Sigmoid colon (tissue), 4 donors: ENCODE data around the gene HHAT.

Experiments used
- EP300 ChIP-seq, 4 donors: sonication (generic); formaldehyde crosslinking; IDR thresholded peaks; one replicate each; pipeline ENCODE4 v1.6.1; 2017; ENCODE audit warnings: antibody characterized with exemption in 4 of 4
- POLR2A ChIP-seq, 2 donors: fragments of 450-650 bp; IDR thresholded peaks; one replicate each; pipeline ENCODE4 v1.6.1; 2016; ENCODE audit warnings: antibody characterized with exemption in 2 of 2, mild to moderate bottlenecking in 2 of 2, moderate library complexity in 2 of 2
- POLR2AphosphoS5 ChIP-seq, 4 donors: sonication (generic); formaldehyde crosslinking; IDR thresholded peaks; one replicate each; pipeline ENCODE4 v1.6.1; 2017; ENCODE audit warnings: antibody characterized with exemption in 4 of 4
- TF ChIP-seq, protein P1 (sequence below), 4 experiments: fragments of 450-650 bp in 3 of 4; fragments of 200-600 bp in 1 of 4; IDR thresholded peaks; one replicate each; pipeline ENCODE4 v1.5.1; 2016 to 2019; ENCODE audit warnings: antibody characterized with exemption in 4 of 4, mild to moderate bottlenecking in 3 of 4, moderate library complexity in 2 of 4

DNA sequence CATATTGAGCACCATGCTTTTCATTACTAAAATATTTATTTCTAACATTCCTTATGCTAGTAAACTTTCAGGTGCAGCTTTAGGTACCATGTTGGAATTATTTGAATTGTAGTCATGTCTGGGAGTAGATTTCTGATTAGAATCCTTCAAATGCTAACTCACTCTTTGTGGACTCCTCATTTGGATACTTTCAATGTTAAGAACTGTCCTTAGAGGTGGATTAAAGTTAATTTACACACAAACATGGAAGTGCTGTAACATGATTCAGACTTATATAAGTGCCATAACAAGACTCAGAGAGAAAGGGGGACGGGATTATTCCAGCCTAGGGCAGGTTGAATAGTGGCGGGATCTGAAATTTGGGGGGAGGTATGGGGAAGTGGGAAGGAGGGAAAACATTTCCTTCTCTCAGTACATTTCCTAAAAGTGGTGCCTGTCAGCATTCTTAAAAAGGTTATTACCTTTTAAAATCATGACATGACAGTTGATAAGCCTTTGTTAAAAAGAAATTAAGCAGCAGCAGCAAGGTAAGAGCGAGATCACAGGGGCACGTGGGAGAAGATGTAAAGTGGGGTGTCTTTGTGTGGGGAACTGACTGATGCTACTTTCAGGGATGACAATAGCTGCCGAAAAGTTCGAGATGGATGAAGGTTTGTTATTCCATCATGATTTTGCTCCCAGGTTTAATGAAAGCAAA is 44.4 kb downstream of the HHAT start:
- TF ChIP-seq POLR2AphosphoS5 (IDR thresholded peaks at IDR 0.05): no peak
- TF ChIP-seq, protein P1, sequence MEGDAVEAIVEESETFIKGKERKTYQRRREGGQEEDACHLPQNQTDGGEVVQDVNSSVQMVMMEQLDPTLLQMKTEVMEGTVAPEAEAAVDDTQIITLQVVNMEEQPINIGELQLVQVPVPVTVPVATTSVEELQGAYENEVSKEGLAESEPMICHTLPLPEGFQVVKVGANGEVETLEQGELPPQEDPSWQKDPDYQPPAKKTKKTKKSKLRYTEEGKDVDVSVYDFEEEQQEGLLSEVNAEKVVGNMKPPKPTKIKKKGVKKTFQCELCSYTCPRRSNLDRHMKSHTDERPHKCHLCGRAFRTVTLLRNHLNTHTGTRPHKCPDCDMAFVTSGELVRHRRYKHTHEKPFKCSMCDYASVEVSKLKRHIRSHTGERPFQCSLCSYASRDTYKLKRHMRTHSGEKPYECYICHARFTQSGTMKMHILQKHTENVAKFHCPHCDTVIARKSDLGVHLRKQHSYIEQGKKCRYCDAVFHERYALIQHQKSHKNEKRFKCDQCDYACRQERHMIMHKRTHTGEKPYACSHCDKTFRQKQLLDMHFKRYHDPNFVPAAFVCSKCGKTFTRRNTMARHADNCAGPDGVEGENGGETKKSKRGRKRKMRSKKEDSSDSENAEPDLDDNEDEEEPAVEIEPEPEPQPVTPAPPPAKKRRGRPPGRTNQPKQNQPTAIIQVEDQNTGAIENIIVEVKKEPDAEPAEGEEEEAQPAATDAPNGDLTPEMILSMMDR (IDR thresholded peaks at IDR 0.05): no peak
- no peak for TF ChIP-seq EP300 (IDR thresholded peaks at IDR 0.05)
- no peak for TF ChIP-seq POLR2A (IDR thresholded peaks at IDR 0.05)
